K562 (cell line): ENCODE results near the gene MSTO1. TPM values are rescaled to one million over a fixed set of nuclear protein-coding genes. Genes with fewer than 3 reads are reported as not detected.

Source experiments
- ATAC-seq: fragments of 200-7000 bp; cut with Tn5 transposase; 3 replicates; pipeline ENCODE4 v1.9.1; 2020; ENCODE audit warnings: moderate library complexity
- BruUV-seq: library from RNA; stranded (reverse); fragments of 400-500 nt; replicated peaks from 2 replicates; lab custom pipeline; 2021; lab: Mats Ljungman, UMichigan
- CTCF ChIA-PET: fragments of 300-600 bp; formaldehyde crosslinking; extraction: SDS; loops from one replicate; lab custom pipeline; 2021; ENCODE audit warnings: low intra/inter-chr PET ratio; lab: Yijun Ruan, JAX
- POLR2A ChIA-PET: fragments of 300-600, 350-650 bp; sonication (Branson Sonifier 250); formaldehyde crosslinking; extraction: SDS; loops from one replicate; lab custom pipeline; 2021; ENCODE audit warnings: antibody characterized with exemption, inconsistent platforms; lab: Yijun Ruan, JAX
- DNase-seq, 4 experiments: peaks; one replicate each; pipeline versions ENCODE4 v3.0.0 to v3.0.0-alpha.2; 2011 to 2018; ENCODE audit warnings: low spot score in 3 of 4, mixed read lengths in 3 of 4; ENCODE audit errors: extremely low read depth in 1 of 4
- FAIRE-seq: peaks from 2 replicates; lab custom pipeline; 2011; peaks lifted over from hg19 to GRCh38; lab: Jason Lieb, UNC
- H2AFZ ChIP-seq: 2 replicates; pipeline ENCODE4 v1.6.0; 2011; ENCODE audit warnings: low read depth, low read length, control low read depth, inconsistent platforms
- H3K27ac ChIP-seq: fragments of 200-600 bp; 3 replicates; pipeline ENCODE4 v1.8.0; 2011; ENCODE audit warnings: low read depth, mild to moderate bottlenecking, control low read depth, inconsistent platforms, low read length, moderate library complexity, mixed read lengths; ENCODE audit errors: extremely low read depth
- H3K27me3 ChIP-seq, 2 experiments: fragments of 300-600 bp in 1 of 2; 2 replicates in 1 of 2; 3 replicates in 1 of 2; pipeline versions ENCODE4 v1.6.0 to v1.8.0; 2011; ENCODE audit warnings: inconsistent platforms in 2 of 2, low read length in 2 of 2, mild to moderate bottlenecking in 1 of 2, mixed read lengths in 1 of 2, moderate library complexity in 1 of 2; ENCODE audit not compliant: control insufficient read depth in 2 of 2, insufficient read depth in 2 of 2
- H3K36me3 ChIP-seq: fragments of 300-600 bp; 3 replicates; pipeline ENCODE4 v1.8.0; 2011; ENCODE audit warnings: mild to moderate bottlenecking, low read length, inconsistent platforms; ENCODE audit not compliant: control insufficient read depth, insufficient read depth
- H3K4me1 ChIP-seq, 2 experiments: fragments of 200-600 bp in 1 of 2; replicated peaks in 1 of 2; 2 replicates in 1 of 2; 3 replicates in 1 of 2; pipeline versions ENCODE4 v1.5.1 to v1.8.0; 2011; ENCODE audit warnings: inconsistent platforms in 2 of 2, low read length in 2 of 2, mild to moderate bottlenecking in 1 of 2, mixed read lengths in 1 of 2, moderate library complexity in 1 of 2; ENCODE audit not compliant: control insufficient read depth in 2 of 2, insufficient read depth in 2 of 2
- H3K4me2 ChIP-seq: 2 replicates; pipeline ENCODE4 v1.6.1; 2011; ENCODE audit warnings: low read length, control low read depth, inconsistent platforms, mixed read lengths; ENCODE audit not compliant: insufficient read depth
- H3K4me3 ChIP-seq: fragments of 200-600 bp; sonication (generic), shearing (Covaris generic); 2 replicates; pipeline ENCODE4 v1.5.1; 2016; ENCODE audit warnings: control low read depth, inconsistent platforms
- H3K79me2 ChIP-seq: fragments of 200-600 bp; 3 replicates; pipeline ENCODE4 v1.8.0; 2011; ENCODE audit warnings: low read length, inconsistent platforms; ENCODE audit not compliant: control insufficient read depth, insufficient read depth
- H3K9ac ChIP-seq, 2 experiments: 2 replicates each; pipeline versions ENCODE4 v1.6.0 to v1.6.1; 2011; ENCODE audit warnings: low read depth in 2 of 2, low read length in 2 of 2, control low read depth in 1 of 2, inconsistent platforms in 1 of 2, mild to moderate bottlenecking in 1 of 2, mixed read lengths in 1 of 2; ENCODE audit not compliant: insufficient read depth in 1 of 2
- H3K9me1 ChIP-seq: one replicate; pipeline ENCODE4 v1.6.0; 2011; ENCODE audit warnings: inconsistent platforms, mild to moderate bottlenecking, low read length, moderate library complexity; ENCODE audit not compliant: control insufficient read depth, insufficient read depth
- H3K9me3 ChIP-seq: replicated peaks from 2 replicates; pipeline ENCODE4 v1.5.1; 2011; ENCODE audit warnings: low read depth, low read length, inconsistent platforms; ENCODE audit not compliant: control insufficient read depth, insufficient read depth
- H4K20me1 ChIP-seq: replicated peaks from 2 replicates; pipeline ENCODE4 v1.6.1; 2011; ENCODE audit warnings: low read length, inconsistent platforms, mixed read lengths; ENCODE audit not compliant: control insufficient read depth, insufficient read depth
- NCOA1 ChIP-seq: fragments of 450-650 bp; IDR thresholded peaks from 2 replicates; pipeline ENCODE4 v1.6.1; 2016; ENCODE audit warnings: low read depth
- NFE2 ChIP-seq: IDR thresholded peaks from 2 replicates; pipeline ENCODE4 v1.6.1; 2014; ENCODE audit warnings: antibody characterized with exemption, low read depth
- NFIX ChIP-seq: fragments of 250-450 bp; sonication (Bioruptor Pico); IDR thresholded peaks from 2 replicates; pipeline ENCODE4 v1.4.0; 2020; ENCODE audit warnings: low read depth, mild to moderate bottlenecking, moderate library complexity
- SMAD1 ChIP-seq: fragments of 150-350 bp; IDR thresholded peaks from 2 replicates; pipeline ENCODE4 v1.6.1; 2014; ENCODE audit warnings: low read length, low read depth; ENCODE audit not compliant: partially characterized antibody
- SRSF9 ChIP-seq: fragments of 200-400 bp; formaldehyde crosslinking; IDR thresholded peaks from 2 replicates; pipeline ENCODE4 v1.6.1; 2017; ENCODE audit warnings: low read depth, low read length, borderline replicate concordance
- TEAD1 ChIP-seq, 2 experiments: fragments of 450-650 bp in 1 of 2; sonication (generic) in 1 of 2; formaldehyde crosslinking; IDR thresholded peaks; 2 replicates each; pipeline versions ENCODE4 v1.4.0 to v1.8.0; 2020 to 2022; ENCODE audit warnings: mild to moderate bottlenecking in 2 of 2, missing genetic modification reagents in 1 of 2
- ZNF184 ChIP-seq: sonication (generic); formaldehyde crosslinking; IDR thresholded peaks from 2 replicates; pipeline ENCODE4 v1.5.0; 2020; ENCODE audit warnings: missing genetic modification reagents
- ZNF277 ChIP-seq: fragments of 250-450 bp; sonication (Bioruptor Pico); IDR thresholded peaks from 2 replicates; pipeline ENCODE4 v1.8.0; 2022; ENCODE audit warnings: inconsistent platforms, mild to moderate bottlenecking, moderate library complexity, borderline replicate concordance
- ZNF316 ChIP-seq: fragments of 450-650 bp; IDR thresholded peaks from 2 replicates; pipeline ENCODE4 v1.6.1; 2016
- ZNF444 ChIP-seq: fragments of 250-450 bp; sonication (Bioruptor Pico); IDR thresholded peaks from 2 replicates; pipeline ENCODE4 v1.4.0; 2020; ENCODE audit warnings: mild to moderate bottlenecking, moderate library complexity
- WGBS: fragments of 100-300 bp; shearing (Covaris generic); methylation state at CpG from one replicate; pipeline ENCODE4 v1.1.6; 2016; ENCODE audit warnings: low coverage, mixed read lengths; ENCODE audit not compliant: insufficient coverage; ENCODE audit errors: missing lambda C conversion rate; 5-methylcytosine and 5-hydroxymethylcytosine counted together
- in situ Hi-C: fragments of 300-500 bp; cut with MboI; formaldehyde crosslinking; loops from 4 replicates; pipeline ENCODE4 v1.15.0; 2018; ENCODE audit warnings: inconsistent platforms, mixed read lengths
- intact Hi-C: fragments of 100-400 bp; cut with micrococcal nuclease; formaldehyde crosslinking; loops from 2 replicates; pipeline ENCODE4 v1.14.2; 2022
- polyA plus RNA-seq, 8 experiments: library from polyadenylated mRNA; depleted of rRNA in 4 of 8; stranded (reverse) in 5 of 8; unstranded in 3 of 8; fragments of >200 nt; fragmentation: Nextera tagmentation in 2 of 8; fragmentation: Illumina TruSeq in 1 of 8; extraction: Ambion mirVana in 2 of 8; extraction: Trizol in 1 of 8; gene quantifications; 2 replicates each; pipeline versions ENCODE4 v1.2.1 to v1.2.3, GENCODE V29; 2011 to 2014; ENCODE audit warnings: inconsistent platforms in 1 of 8, missing spikeins in 1 of 8
- total RNA-seq, 7 experiments: library from RNA; depleted of rRNA in 6 of 7; stranded (reverse); fragments of >200 nt in 6 of 7; fragmentation: Illumina TruSeq in 2 of 7; extraction: Trizol in 2 of 7; gene quantifications; 2 replicates each; pipeline versions ENCODE4 v1.2.1 to v1.2.3, GENCODE V29; 2011 to 2021; ENCODE audit warnings: low replicate concordance in 1 of 7
- TF ChIP-seq, protein P1 (sequence below): fragments of 450-650 bp; formaldehyde crosslinking; IDR thresholded peaks from 2 replicates; pipeline ENCODE4 v1.4.0; 2022; ENCODE audit warnings: missing genetic modification characterization
- TF ChIP-seq, protein P2 (sequence below): IDR thresholded peaks from 2 replicates; pipeline ENCODE4 v1.6.1; 2014; ENCODE audit warnings: antibody characterized with exemption

Gene MSTO1
- total and polyA plus RNA-seq, 9 of the 15 experiments (the other 6 are each of a cell fraction or from before 2014, with no cell fraction given) = 18.8 to 71.1 (median 47.3) TPM

DNA sequence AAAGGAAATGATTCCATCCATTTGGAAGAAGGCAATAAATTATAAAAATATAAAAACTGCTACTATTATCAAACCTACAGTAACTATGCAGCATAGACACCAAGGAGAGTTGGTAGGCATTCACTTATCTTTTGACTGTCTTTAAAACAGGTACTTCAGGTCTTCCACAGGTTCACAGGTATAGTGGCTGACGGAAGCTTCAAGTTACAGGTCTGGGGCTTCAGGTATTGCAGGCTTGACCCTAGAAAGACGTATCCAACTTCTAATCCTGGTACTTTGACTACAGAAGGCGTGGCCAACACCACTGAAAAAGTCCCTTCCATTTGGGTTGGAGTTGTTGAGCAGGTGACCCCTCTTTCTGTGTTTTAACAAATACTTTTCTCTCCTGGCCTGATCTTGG is 42.9 kb downstream of the MSTO1 start:
- Histone ChIP-seq H3K36me3 (no peaks in the 10 kb centered on the region), H4K20me1 (no peaks in the 10 kb centered on the region), H3K27ac (no peak overlapping the region), H3K4me1 (no peaks in the 10 kb centered on the region; a peak in 2 of 5 replicates), H3K9ac (no peak overlapping the region), H3K9me3 (no peaks in the 10 kb centered on the region; the same call in 1 of the 2 replicates), H3K4me2 (no peak overlapping the region), H3K4me3 (no peak overlapping the region), H3K79me2 (no peaks in the 10 kb centered on the region), H2AFZ (no peak overlapping the region), H3K9me1 (no peaks in the 10 kb centered on the region)
- intact Hi-C loops = no loop called here
- CTCF ChIA-PET = no interaction called here
- DNase-seq (no peak), ATAC-seq (no peak), FAIRE-seq (no peak)
- no TSS peak for BruUV-seq
- TF ChIP-seq SRSF9 = no peak
- TF ChIP-seq, protein P1, sequence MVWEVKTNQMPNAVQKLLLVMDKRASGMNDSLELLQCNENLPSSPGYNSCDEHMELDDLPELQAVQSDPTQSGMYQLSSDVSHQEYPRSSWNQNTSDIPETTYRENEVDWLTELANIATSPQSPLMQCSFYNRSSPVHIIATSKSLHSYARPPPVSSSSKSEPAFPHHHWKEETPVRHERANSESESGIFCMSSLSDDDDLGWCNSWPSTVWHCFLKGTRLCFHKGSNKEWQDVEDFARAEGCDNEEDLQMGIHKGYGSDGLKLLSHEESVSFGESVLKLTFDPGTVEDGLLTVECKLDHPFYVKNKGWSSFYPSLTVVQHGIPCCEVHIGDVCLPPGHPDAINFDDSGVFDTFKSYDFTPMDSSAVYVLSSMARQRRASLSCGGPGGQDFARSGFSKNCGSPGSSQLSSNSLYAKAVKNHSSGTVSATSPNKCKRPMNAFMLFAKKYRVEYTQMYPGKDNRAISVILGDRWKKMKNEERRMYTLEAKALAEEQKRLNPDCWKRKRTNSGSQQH (CRISPR knock-in tag) = no peak
- TF ChIP-seq NFE2 = no peak
- TF ChIP-seq NFIX (CRISPR knock-in tag) = no peak
- TF ChIP-seq NCOA1 = no peak
- no peak for TF ChIP-seq SMAD1
- no peak for TF ChIP-seq ZNF277
- TF ChIP-seq TEAD1 (CRISPR knock-in tag; IDR thresholded peaks at IDR 0.05) = no peak
- no peak for TF ChIP-seq ZNF184 (CRISPR knock-in tag)
- TF ChIP-seq ZNF444 (CRISPR knock-in tag) = no peak
- no peak for TF ChIP-seq ZNF316
- TF ChIP-seq, protein P2, sequence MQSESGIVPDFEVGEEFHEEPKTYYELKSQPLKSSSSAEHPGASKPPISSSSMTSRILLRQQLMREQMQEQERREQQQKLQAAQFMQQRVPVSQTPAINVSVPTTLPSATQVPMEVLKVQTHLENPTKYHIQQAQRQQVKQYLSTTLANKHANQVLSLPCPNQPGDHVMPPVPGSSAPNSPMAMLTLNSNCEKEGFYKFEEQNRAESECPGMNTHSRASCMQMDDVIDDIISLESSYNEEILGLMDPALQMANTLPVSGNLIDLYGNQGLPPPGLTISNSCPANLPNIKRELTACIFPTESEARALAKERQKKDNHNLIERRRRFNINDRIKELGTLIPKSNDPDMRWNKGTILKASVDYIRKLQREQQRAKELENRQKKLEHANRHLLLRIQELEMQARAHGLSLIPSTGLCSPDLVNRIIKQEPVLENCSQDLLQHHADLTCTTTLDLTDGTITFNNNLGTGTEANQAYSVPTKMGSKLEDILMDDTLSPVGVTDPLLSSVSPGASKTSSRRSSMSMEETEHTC = no peak
- TF ChIP-seq, all 486 proteins: peak for 0
- POLR2A ChIA-PET = no interaction called here
- peaks cover 4 to 7% of the 10 kb centered on the region in 2 experiments; a peak in 3 of 5 replicates for H3K27me3 ChIP-seq
- WGBS = 30% methylated on average over 3 of the region's 3 CpGs
- in situ Hi-C loops = no loop called here
